C4-2B (cell line): Measurements from ENCODE around the gene SSU72.

Experiments
- ZFX ChIP-seq: fragments of 450-650 bp; IDR thresholded peaks from 2 replicates; pipeline ENCODE4 v1.6.1; 2017
- TF ChIP-seq, protein P1 (sequence below): fragments of 450-650 bp; conservative IDR thresholded peaks from 2 replicates; pipeline ENCODE4 v1.5.1; 2017; ENCODE audit warnings: mild to moderate bottlenecking

GRCh38 chr1:1573843-1574720 is 581 bp downstream of the SSU72 start:
- TF ChIP-seq, protein P1, sequence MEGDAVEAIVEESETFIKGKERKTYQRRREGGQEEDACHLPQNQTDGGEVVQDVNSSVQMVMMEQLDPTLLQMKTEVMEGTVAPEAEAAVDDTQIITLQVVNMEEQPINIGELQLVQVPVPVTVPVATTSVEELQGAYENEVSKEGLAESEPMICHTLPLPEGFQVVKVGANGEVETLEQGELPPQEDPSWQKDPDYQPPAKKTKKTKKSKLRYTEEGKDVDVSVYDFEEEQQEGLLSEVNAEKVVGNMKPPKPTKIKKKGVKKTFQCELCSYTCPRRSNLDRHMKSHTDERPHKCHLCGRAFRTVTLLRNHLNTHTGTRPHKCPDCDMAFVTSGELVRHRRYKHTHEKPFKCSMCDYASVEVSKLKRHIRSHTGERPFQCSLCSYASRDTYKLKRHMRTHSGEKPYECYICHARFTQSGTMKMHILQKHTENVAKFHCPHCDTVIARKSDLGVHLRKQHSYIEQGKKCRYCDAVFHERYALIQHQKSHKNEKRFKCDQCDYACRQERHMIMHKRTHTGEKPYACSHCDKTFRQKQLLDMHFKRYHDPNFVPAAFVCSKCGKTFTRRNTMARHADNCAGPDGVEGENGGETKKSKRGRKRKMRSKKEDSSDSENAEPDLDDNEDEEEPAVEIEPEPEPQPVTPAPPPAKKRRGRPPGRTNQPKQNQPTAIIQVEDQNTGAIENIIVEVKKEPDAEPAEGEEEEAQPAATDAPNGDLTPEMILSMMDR = no peak
- no peak for TF ChIP-seq ZFX
